Measurements from ENCODE around the gene FMNL2. TPM values are rescaled to one million over a fixed set of nuclear protein-coding genes. Genes with fewer than 3 reads are reported as not detected.
A peak's percentile ranks its signal among the peaks of the same experiment; 100 is the strongest.

The FMNL2 gene
- total RNA-seq, 1 experiment from 2014 or later = 29.0 TPM

- H3K4me3 ChIP-seq = no peak overlapping the region
- no peaks in the 10 kb centered on the region for H3K27me3 ChIP-seq (ENCODE audit: insufficient read depth, low read depth)
- H3K4me2 ChIP-seq = no peak overlapping the region
- intact Hi-C loops (cut with micrococcal nuclease; ENCODE audit: unreplicated experiment) = no loop called here
- no peaks in the 10 kb centered on the region for H3K9me2 ChIP-seq (ENCODE audit: insufficient read depth)
- H3K4me1 ChIP-seq (replicated peaks; ENCODE audit: insufficient read depth) = no peaks in the 10 kb centered on the region
- TF ChIP-seq EZH2 (IDR thresholded peaks at IDR 0.05; ENCODE audit: low read depth) = no peak
- TF ChIP-seq CTCF (conservative IDR thresholded peaks at IDR 0.05) = no peak
- BruUV-seq (replicated peaks) = no TSS peak
- CTCF ChIA-PET = no interaction called here
- no peaks in the 10 kb centered on the region for H4K20me1 ChIP-seq (ENCODE audit: insufficient read depth)
- no peaks in the 10 kb centered on the region for H3K9me3 ChIP-seq (ENCODE audit: insufficient read depth, low read depth)
- POLR2A ChIA-PET (ENCODE audit: unreplicated experiment) = no interaction called here
- no peak overlapping the region for H3K27ac ChIP-seq
- no peak overlapping the region for H2AFZ ChIP-seq
- no peak for DNase-seq
- no peaks in the 10 kb centered on the region for H3K36me3 ChIP-seq (ENCODE audit: low read depth)
- no peaks in the 10 kb centered on the region for H3K79me2 ChIP-seq (ENCODE audit: low read depth)
- H3F3A ChIP-seq (ENCODE audit: insufficient read depth, low read depth) = 0 out of 2 replicates have a peak, but pooled peaks cover 4% of the 10 kb centered on the region
These were observed 251.0 kb downstream of the FMNL2 start for GRCh38 chr2:152585830-152586484.

- no peaks in the 10 kb centered on the region for H3K36me3 ChIP-seq (ENCODE audit: low read depth)
- H4K20me1 ChIP-seq (ENCODE audit: insufficient read depth) = no peaks in the 10 kb centered on the region
- CTCF ChIA-PET = no interaction called here
- H3K27ac ChIP-seq = no peak overlapping the region
- no peak overlapping the region for H3K4me3 ChIP-seq
- H3K4me2 ChIP-seq = no peak overlapping the region
- POLR2A ChIA-PET (ENCODE audit: unreplicated experiment) = no interaction called here
- H3K9me2 ChIP-seq (ENCODE audit: insufficient read depth) = no peaks in the 10 kb centered on the region
- intact Hi-C loops (cut with micrococcal nuclease; ENCODE audit: unreplicated experiment) = no loop called here
- no TSS peak for BruUV-seq (replicated peaks)
- H3F3A ChIP-seq (ENCODE audit: insufficient read depth, low read depth) = 0 out of 2 replicates have a peak, but pooled peaks cover 4% of the 10 kb centered on the region
- H3K79me2 ChIP-seq (ENCODE audit: low read depth) = no peaks in the 10 kb centered on the region
- no peak for TF ChIP-seq EZH2 (IDR thresholded peaks at IDR 0.05; ENCODE audit: low read depth)
- no peak for TF ChIP-seq CTCF (conservative IDR thresholded peaks at IDR 0.05)
- H3K9me3 ChIP-seq (ENCODE audit: insufficient read depth, low read depth) = no peaks in the 10 kb centered on the region
- no peak overlapping the region for H2AFZ ChIP-seq
- DNase-seq = peak in 1 of 2 experiments; percentile 38
- no peaks in the 10 kb centered on the region for H3K4me1 ChIP-seq (replicated peaks; ENCODE audit: insufficient read depth)
- no peaks in the 10 kb centered on the region for H3K27me3 ChIP-seq (ENCODE audit: insufficient read depth, low read depth)
These were observed 252.4 kb downstream of the FMNL2 start for GRCh38 chr2:152587187-152587947.

- Histone ChIP-seq H3K4me3 (no peak overlapping the region), H4K20me1 (ENCODE audit: insufficient read depth) (no peaks in the 10 kb centered on the region), H3K27me3 (ENCODE audit: insufficient read depth, low read depth) (no peaks in the 10 kb centered on the region), H3K79me2 (ENCODE audit: low read depth) (no peaks in the 10 kb centered on the region), H3K9me2 (ENCODE audit: insufficient read depth) (no peaks in the 10 kb centered on the region), H3K4me1 (replicated peaks; ENCODE audit: insufficient read depth) (no peaks in the 10 kb centered on the region), H3K36me3 (ENCODE audit: low read depth) (no peaks in the 10 kb centered on the region), H3K4me2 (no peak overlapping the region), H3F3A (ENCODE audit: insufficient read depth, low read depth) (0 out of 2 replicates have a peak, but pooled peaks cover 4% of the 10 kb centered on the region), H3K27ac (no peak overlapping the region), H3K9me3 (ENCODE audit: insufficient read depth, low read depth) (no peaks in the 10 kb centered on the region), H2AFZ (no peak overlapping the region)
- no peak for TF ChIP-seq EZH2 (IDR thresholded peaks at IDR 0.05; ENCODE audit: low read depth)
- TF ChIP-seq CTCF (conservative IDR thresholded peaks at IDR 0.05) = no peak
- POLR2A ChIA-PET (ENCODE audit: unreplicated experiment) = interaction anchor here (0.8 kb wide), 1 partner anchor 167 kb away, joined by 8 read pairs; no protein-coding TSS in a partner anchor
- no peak for DNase-seq
- CTCF ChIA-PET = interaction anchor here (0.5 to 0.6 kb wide), 2 partner anchors 81 to 554 kb away, joined by 3 to 4 read pairs; no protein-coding TSS in a partner anchor
- no TSS peak for BruUV-seq (replicated peaks)
- intact Hi-C loops (cut with micrococcal nuclease; ENCODE audit: unreplicated experiment) = no loop called here
These were observed 254.0 kb downstream of the FMNL2 start for GRCh38 chr2:152588998-152589397.

Measured in PC-9 (cell line).